Measurements from ENCODE around the gene C6orf136. TPM values are rescaled to one million over a fixed set of nuclear protein-coding genes. Genes with fewer than 3 reads are reported as not detected.

Gene C6orf136
- total RNA-seq, 1 donor from 2014 or later: 12.0 TPM

GRCh38 chr6:30700340-30700739 lies 53.4 kb downstream of the C6orf136 start:
- TF ChIP-seq, protein P1, sequence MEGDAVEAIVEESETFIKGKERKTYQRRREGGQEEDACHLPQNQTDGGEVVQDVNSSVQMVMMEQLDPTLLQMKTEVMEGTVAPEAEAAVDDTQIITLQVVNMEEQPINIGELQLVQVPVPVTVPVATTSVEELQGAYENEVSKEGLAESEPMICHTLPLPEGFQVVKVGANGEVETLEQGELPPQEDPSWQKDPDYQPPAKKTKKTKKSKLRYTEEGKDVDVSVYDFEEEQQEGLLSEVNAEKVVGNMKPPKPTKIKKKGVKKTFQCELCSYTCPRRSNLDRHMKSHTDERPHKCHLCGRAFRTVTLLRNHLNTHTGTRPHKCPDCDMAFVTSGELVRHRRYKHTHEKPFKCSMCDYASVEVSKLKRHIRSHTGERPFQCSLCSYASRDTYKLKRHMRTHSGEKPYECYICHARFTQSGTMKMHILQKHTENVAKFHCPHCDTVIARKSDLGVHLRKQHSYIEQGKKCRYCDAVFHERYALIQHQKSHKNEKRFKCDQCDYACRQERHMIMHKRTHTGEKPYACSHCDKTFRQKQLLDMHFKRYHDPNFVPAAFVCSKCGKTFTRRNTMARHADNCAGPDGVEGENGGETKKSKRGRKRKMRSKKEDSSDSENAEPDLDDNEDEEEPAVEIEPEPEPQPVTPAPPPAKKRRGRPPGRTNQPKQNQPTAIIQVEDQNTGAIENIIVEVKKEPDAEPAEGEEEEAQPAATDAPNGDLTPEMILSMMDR (IDR thresholded peaks at IDR 0.05; ENCODE audit: unreplicated experiment): no peak
- Mint-ChIP-seq H3K4me1 (peaks cover 1% of the 10 kb centered on the region), H3K36me3 (peaks cover 30% of the 10 kb centered on the region), H3K27ac (no peak overlapping the region), H3K27me3 (ENCODE audit: low read depth) (no peaks in the 10 kb centered on the region), H3K4me3 (no peak overlapping the region), H3K9me3 (no peaks in the 10 kb centered on the region)
- DNase-seq (ENCODE audit: low spot score in 2 of 2, unreplicated experiment in 2 of 2): no peak

Other genes starting within 250 kb of the C6orf136 start
- gene HLA-E, start 157.6 kb upstream of the C6orf136 start, total RNA-seq: 59.5 to 61.9 TPM (median 61.7 TPM) in 3 replicates
- gene GNL1, start 90.6 kb upstream of the C6orf136 start, total RNA-seq: 88.2 to 93.1 TPM (median 91.9 TPM) in 3 replicates
- gene PRR3, start 89.8 kb upstream of the C6orf136 start, total RNA-seq: 23.7 to 25.5 TPM (median 23.9 TPM) in 3 replicates
- 71.4 to 73.6 TPM (median 71.5 TPM) in 3 replicates for gene ABCF1, start 75.7 kb upstream of the C6orf136 start, total RNA-seq
- gene PPP1R10, start 29.9 kb upstream of the C6orf136 start, total RNA-seq: 107 to 120 TPM (median 117 TPM) in 3 replicates
- 29.8 to 33.5 TPM (median 30.2 TPM) in 3 replicates for gene MRPS18B, start 29.3 kb upstream of the C6orf136 start, total RNA-seq
- 51.0 to 57.0 TPM (median 51.2 TPM) in 3 replicates for gene ATAT1, start 20.3 kb upstream of the C6orf136 start, total RNA-seq
- gene DHX16, start 25.9 kb downstream of the C6orf136 start, total RNA-seq: 23.5 to 26.7 TPM (median 25.2 TPM) in 3 replicates
- 28.8 to 30.6 TPM (median 29.5 TPM) in 3 replicates for gene PPP1R18, start 39.5 kb downstream of the C6orf136 start, total RNA-seq
- gene NRM, start 43.9 kb downstream of the C6orf136 start, total RNA-seq: 34.6 to 40.2 TPM (median 36.1 TPM) in 3 replicates
- 49.7 to 51.9 TPM (median 49.8 TPM) in 3 replicates for gene MDC1, start 70.1 kb downstream of the C6orf136 start, total RNA-seq
- 1,084 to 1,110 TPM (median 1,094 TPM) in 3 replicates for gene TUBB, start 73.2 kb downstream of the C6orf136 start, total RNA-seq
- 96.5 to 101 TPM (median 99.8 TPM) in 3 replicates for gene FLOT1, start 95.6 kb downstream of the C6orf136 start, total RNA-seq
- gene IER3, start 97.4 kb downstream of the C6orf136 start, total RNA-seq: 131 to 136 TPM (median 134 TPM) in 3 replicates
- 344 to 351 TPM (median 349 TPM) in 3 replicates for gene DDR1, start 237.4 kb downstream of the C6orf136 start, total RNA-seq

Data from mesothelial cell of epicardium (in vitro differentiated cells).